Psoas muscle (tissue), 8 donors: ENCODE data around the gene PHLDB2. TPM values are rescaled to one million over a fixed set of nuclear protein-coding genes. Genes with fewer than 3 reads are reported as not detected.
A peak's percentile ranks its signal among the peaks of the same experiment; 100 is the strongest.

Source experiments
- ATAC-seq, 4 donors: fragments of 200-7000 bp; cut with Tn5 transposase; one replicate each; pipeline ENCODE4 v1.9.1; 2020; ENCODE audit warnings: moderate library complexity in 3 of 4, mild to moderate bottlenecking in 2 of 4
- DNase-seq, 2 donors: peaks; one replicate each; pipeline ENCODE4 v3.0.0-alpha.2; 2020
- H3K27ac ChIP-seq: fragments of 200-600 bp; one replicate; pipeline ENCODE4 v1.8.0; 2022
- H3K27me3 ChIP-seq, 3 donors: fragments of 200-600 bp in 1 of 3; one replicate each; pipeline versions ENCODE4 v1.6.1 to v1.8.0; 2013 to 2022; ENCODE audit warnings: low read length in 2 of 3, mild to moderate bottlenecking in 2 of 3, moderate library complexity in 1 of 3; ENCODE audit not compliant: insufficient read depth in 3 of 3
- H3K36me3 ChIP-seq, 2 donors: fragments of 200-600 bp in 1 of 2; one replicate each; pipeline versions ENCODE4 v1.6.1 to v1.8.0; 2013 to 2022; ENCODE audit warnings: low read depth in 1 of 2, mild to moderate bottlenecking in 1 of 2, moderate library complexity in 1 of 2; ENCODE audit not compliant: insufficient read depth in 1 of 2
- H3K4me1 ChIP-seq: fragments of 200-600 bp; one replicate; pipeline ENCODE4 v1.8.0; 2022
- H3K4me3 ChIP-seq: fragments of 200-600 bp; one replicate; pipeline ENCODE4 v1.8.0; 2022; ENCODE audit warnings: mild to moderate bottlenecking
- H3K9me3 ChIP-seq: fragments of 200-600 bp; one replicate; pipeline ENCODE4 v1.8.0; 2022
- WGBS, 3 donors: extraction: QIAGEN DNeasy Blood & Tissue Kit; methylation state at CpG; one replicate each; pipeline versions ENCODE4 v1.1.6 to v1.1.7; 2013; 5-methylcytosine and 5-hydroxymethylcytosine counted together
- intact Hi-C, 2 donors: fragments of 100-400 bp; cut with DNase I; formaldehyde crosslinking; loops; one replicate each; pipeline versions ENCODE4 v1.11.0 to v1.14.2; 2022
- polyA plus RNA-seq, 3 donors: library from polyadenylated mRNA; stranded (reverse); fragments of 200-250 nt; gene quantifications; one replicate each; pipeline ENCODE4 v1.2.3, GENCODE V29; 2013
- total RNA-seq, 4 donors: library from RNA; stranded (reverse); fragmentation: NEBNext Ultra II Directional in 2 of 4; extraction: Animal tissue kit (Norgen Biotek cat#: 25700) in 2 of 4; gene quantifications; one replicate each; pipeline versions ENCODE4 v1.2.1 to v1.2.4, GENCODE V29; 2021 to 2023
- TF ChIP-seq, protein P1 (sequence below): fragments of 200-600 bp; IDR thresholded peaks from one replicate; pipeline ENCODE4 v1.8.0; 2022; ENCODE audit warnings: antibody characterized with exemption
- donor health status: healthy with polysubstance abuse.
- donor health status: DM: no; HTN: no; CAD: no; lungs with moderate emphysema.
- donor health status: Bipolar disorder and iron deficiency.
- donor health status: healthy.
- donor health status: DM: yes; HTN: yes; CAD: no.
- donor health status: DM: no; HTN: no; CAD: no.
- donor health status: DM: no; HTN: no; CAD: no.
- donor health status: DM: yes; HTN: yes; CAD: no.

Gene PHLDB2
- total and polyA plus RNA-seq, 7 donors, result 2.9 to 8.5 (median 5.6) TPM

DNA sequence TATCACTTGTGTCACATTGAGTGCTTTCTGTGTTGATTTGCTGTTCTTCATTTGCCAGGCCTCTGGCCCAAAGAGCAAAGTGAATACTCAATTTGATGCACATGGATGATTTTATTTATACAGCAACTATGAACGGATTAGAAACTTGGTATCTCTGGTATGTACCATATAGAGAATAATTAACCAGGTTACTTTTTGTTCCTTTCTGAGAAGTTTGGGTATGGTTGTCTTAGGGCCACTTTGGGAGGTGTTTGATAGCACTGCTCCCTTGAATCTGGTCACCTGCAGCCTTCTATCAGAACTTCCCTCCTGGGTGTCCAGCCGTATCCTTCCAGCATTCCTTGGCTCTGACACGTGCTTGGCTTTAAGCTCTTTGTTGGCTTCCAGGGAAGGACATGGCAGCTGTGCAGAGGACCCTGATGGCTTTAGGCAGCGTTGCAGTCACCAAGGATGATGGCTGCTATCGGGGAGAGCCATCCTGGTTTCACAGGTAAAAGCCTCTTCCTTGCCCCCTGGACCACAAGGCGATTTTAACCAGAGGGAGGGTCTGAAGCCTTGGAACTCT, 152.4 kb downstream of the PHLDB2 start:
- Histone ChIP-seq H3K4me3 (no peak overlapping the region), H3K4me1 (no peaks in the 10 kb centered on the region), H3K27ac (no peak overlapping the region), H3K9me3 (no peaks in the 10 kb centered on the region), H3K27me3 (no peaks in the 10 kb centered on the region), H3K36me3 (no peaks in the 10 kb centered on the region)
- intact Hi-C loops, result no loop called here
- 53 to 66% (median 57%) methylated on average over 6 of the region's 6 CpGs for WGBS, 3 donors
- ATAC-seq, result no peak
- no peak for DNase-seq
- TF ChIP-seq, protein P1, sequence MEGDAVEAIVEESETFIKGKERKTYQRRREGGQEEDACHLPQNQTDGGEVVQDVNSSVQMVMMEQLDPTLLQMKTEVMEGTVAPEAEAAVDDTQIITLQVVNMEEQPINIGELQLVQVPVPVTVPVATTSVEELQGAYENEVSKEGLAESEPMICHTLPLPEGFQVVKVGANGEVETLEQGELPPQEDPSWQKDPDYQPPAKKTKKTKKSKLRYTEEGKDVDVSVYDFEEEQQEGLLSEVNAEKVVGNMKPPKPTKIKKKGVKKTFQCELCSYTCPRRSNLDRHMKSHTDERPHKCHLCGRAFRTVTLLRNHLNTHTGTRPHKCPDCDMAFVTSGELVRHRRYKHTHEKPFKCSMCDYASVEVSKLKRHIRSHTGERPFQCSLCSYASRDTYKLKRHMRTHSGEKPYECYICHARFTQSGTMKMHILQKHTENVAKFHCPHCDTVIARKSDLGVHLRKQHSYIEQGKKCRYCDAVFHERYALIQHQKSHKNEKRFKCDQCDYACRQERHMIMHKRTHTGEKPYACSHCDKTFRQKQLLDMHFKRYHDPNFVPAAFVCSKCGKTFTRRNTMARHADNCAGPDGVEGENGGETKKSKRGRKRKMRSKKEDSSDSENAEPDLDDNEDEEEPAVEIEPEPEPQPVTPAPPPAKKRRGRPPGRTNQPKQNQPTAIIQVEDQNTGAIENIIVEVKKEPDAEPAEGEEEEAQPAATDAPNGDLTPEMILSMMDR, result no peak

DNA sequence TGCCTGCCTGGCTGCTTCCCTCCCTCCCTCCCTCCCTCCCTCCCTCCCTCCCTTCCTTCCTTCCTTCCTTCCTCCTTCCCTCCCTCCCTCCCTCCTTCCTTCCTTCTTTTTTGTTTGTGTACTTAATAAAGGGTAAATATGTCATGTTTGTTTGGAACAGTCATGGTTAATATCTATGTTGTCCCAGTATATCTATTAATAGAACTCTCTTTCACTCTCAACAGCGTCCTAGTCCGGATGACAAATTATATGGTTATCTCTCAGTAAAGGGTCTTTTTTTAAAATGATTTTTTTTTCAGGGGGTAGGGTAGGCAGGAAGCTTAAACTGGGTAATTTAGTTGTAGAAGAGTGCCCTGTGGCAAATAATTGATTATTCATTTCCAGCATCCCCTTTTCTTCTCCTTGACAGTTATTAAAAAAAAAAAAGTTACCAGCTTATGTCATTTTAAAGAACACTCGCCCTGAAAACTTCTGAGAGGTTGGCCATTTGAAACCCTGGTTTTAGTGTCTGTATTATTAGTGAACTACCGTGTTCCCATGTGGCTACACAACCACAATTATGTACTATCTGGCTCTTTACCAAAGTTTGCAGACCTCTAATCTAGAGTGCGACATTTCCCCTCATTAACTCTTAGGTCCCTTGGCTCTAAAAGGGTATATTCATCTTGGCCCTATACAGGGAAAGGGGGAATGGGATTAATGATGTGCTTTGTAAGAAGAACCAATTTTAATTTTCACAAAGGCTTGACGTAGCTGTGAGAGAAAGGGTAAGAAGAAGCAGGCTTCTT, 153.3 kb downstream of the PHLDB2 start:
- Histone ChIP-seq H3K36me3 (no peaks in the 10 kb centered on the region), H3K27me3 (no peaks in the 10 kb centered on the region), H3K27ac (no peak overlapping the region), H3K9me3 (no peaks in the 10 kb centered on the region), H3K4me3 (no peak overlapping the region), H3K4me1 (no peaks in the 10 kb centered on the region)
- DNase-seq (no peak), ATAC-seq (peak in 1 of 4 donors; percentile 58)
- WGBS, 3 donors, result 45 to 51% (median 51%) methylated on average over 6 of the region's 6 CpGs
- TF ChIP-seq, protein P1, result no peak
- intact Hi-C loops, result loop anchor here in 1 of 2 donors (2.0 kb wide), 1 partner anchor 24 kb away; no protein-coding TSS in a partner anchor

DNA sequence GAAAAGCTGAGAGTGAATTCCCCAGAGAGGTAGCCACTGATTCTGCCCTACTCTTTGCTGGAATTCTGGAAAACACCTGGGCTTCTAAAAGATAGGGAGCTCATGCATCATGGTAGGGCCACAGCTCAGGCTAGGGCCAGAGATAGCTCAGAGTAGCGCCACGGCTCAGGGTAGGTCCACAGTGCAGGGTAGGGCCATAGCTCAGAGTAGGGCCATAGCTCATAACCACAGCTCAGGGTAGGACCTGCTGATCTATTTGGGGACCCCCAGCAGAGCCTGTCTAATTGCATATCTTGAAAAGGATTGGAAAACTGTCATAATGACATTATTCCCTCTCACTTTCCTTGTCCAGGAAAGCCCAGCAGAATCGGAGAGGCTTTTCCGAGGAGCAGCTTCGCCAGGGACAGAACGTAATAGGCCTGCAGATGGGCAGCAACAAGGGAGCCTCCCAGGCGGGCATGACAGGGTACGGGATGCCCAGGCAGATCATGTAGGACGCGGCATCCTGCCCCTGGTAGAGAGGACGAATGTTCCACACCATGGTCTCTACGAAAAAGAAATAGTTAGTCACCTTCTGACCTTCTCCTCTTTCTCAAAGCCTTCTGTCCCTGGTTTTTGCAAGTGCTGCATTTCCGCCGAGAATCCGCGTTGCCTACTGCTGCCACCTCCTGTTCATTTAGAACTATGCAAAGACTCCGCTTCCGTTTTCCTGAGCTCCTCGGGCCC, 154.2 kb downstream of the PHLDB2 start:
- H3K9me3 ChIP-seq, result no peaks in the 10 kb centered on the region
- ATAC-seq, result peak; percentile 78 to 97 (median 87)
- H3K4me1 ChIP-seq, result no peaks in the 10 kb centered on the region
- WGBS, 3 donors, result 29 to 39% (median 36%) methylated on average over 19 of the region's 19 CpGs
- peak; percentile 51 to 79 for DNase-seq
- H3K4me3 ChIP-seq, result peak overlapping the region; percentile 13
- intact Hi-C loops, result loop anchor here in 1 of 2 donors (2.0 kb wide), 1 partner anchor 24 kb away; no protein-coding TSS in a partner anchor
- TF ChIP-seq, protein P1, result peak; percentile 68
- no peaks in the 10 kb centered on the region for H3K27me3 ChIP-seq
- H3K27ac ChIP-seq, result no peak overlapping the region
- H3K36me3 ChIP-seq, result no peaks in the 10 kb centered on the region

DNA sequence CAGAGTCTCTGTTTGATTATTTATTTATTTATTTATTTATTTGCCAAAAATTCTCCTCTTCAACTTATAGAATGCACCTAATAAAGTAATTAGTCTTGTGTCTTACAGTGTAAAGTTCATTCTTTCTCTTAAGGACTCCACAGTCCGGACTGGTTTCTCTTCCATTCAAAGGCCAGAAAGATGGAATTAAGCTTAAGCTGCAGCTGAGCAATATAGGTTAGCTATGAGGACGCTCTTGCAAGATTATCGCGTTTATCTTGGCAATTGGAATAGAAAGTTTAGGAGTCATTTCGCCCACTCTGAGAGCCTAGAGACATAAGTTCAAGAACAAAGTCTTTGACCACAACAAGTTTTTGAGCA, 154.7 kb downstream of the PHLDB2 start:
- H3K4me1 ChIP-seq, result no peaks in the 10 kb centered on the region
- H3K9me3 ChIP-seq, result no peaks in the 10 kb centered on the region
- H3K36me3 ChIP-seq, result no peaks in the 10 kb centered on the region
- 56 to 68% (median 57%) methylated on average over 5 of the region's 5 CpGs for WGBS, 3 donors
- intact Hi-C loops, result loop anchor here in 1 of 2 donors (2.0 kb wide), 1 partner anchor 25 kb away; no protein-coding TSS in a partner anchor
- H3K27ac ChIP-seq, result no peak overlapping the region
- H3K4me3 ChIP-seq, result peak overlapping the region; percentile 13
- no peaks in the 10 kb centered on the region for H3K27me3 ChIP-seq
- DNase-seq, result no peak
- TF ChIP-seq, protein P1, result no peak
- ATAC-seq, result peak in 2 of 4 donors; percentile 15 to 18
